Effector memory CD4-positive, alpha-beta T cell (primary cell): ENCODE measurements around the gene ALDH18A1.

ENCODE experiments used
- DNase-seq, 3 donors: peaks; one replicate each; pipeline ENCODE4 v3.0.0-alpha.2; 2020
- H3K27ac ChIP-seq: 2 replicates; pipeline ENCODE4 v1.7.0; 2013; ENCODE audit warnings: mild to moderate bottlenecking, low read length, moderate library complexity; ENCODE audit not compliant: insufficient read depth, poor library complexity, severe bottlenecking
- H3K27me3 ChIP-seq: replicated peaks from 2 replicates; pipeline ENCODE4 v1.7.0; 2013; ENCODE audit warnings: mild to moderate bottlenecking, low read length; ENCODE audit not compliant: insufficient read depth, control insufficient read depth, poor library complexity, severe bottlenecking
- H3K36me3 ChIP-seq: 2 replicates; pipeline ENCODE4 v1.7.0; 2013; ENCODE audit warnings: mild to moderate bottlenecking, low read length, moderate library complexity; ENCODE audit not compliant: control insufficient read depth, insufficient read depth
- H3K4me1 ChIP-seq: 2 replicates; pipeline ENCODE4 v1.7.0; 2013; ENCODE audit warnings: low read length, mild to moderate bottlenecking; ENCODE audit not compliant: control insufficient read depth, insufficient read depth, poor library complexity, severe bottlenecking
- H3K4me3 ChIP-seq: 2 replicates; pipeline ENCODE4 v1.7.0; 2013; ENCODE audit warnings: low read length, low read depth, mild to moderate bottlenecking; ENCODE audit not compliant: insufficient read depth, poor library complexity, severe bottlenecking
- H3K9me3 ChIP-seq: 2 replicates; pipeline ENCODE4 v1.7.0; 2013; ENCODE audit warnings: mild to moderate bottlenecking, low read length, moderate library complexity; ENCODE audit not compliant: control insufficient read depth

The ALDH18A1 gene

DNA sequence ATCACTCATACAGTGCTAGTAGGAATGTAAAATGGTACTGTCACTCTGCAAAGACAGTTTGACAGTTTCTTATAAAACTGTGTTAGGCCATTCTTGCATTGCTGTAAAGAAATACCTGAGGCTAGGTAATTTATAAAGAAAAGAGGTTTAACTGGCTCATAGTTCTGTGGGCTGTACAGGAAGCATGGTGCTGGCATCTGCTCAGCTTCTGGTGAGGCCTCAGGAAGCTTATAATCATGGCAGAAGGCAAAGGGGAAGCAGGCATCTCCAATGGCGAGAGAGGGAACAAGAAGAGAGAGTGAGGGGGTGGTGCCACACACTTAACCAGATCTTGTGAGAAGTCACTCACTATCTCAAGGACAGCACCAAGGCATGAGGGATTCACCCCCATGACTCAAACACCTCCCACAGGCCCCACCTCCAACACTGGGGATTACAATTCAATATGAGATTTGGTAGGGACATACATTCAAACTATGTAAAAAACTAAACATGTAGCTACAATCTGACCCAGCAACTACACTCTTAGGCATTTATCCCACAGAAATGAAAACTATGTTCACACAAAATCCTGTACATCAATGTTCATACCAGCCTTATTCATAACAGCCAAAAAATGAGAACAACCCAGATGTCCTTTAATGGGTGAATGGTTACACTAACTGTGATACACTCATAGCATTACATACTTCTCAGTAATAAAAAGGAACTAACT, 5.0 kb downstream of the ALDH18A1 start:
- H3K4me1 ChIP-seq, result peaks cover 8% of the 10 kb centered on the region
- no peak overlapping the region for H3K4me3 ChIP-seq
- H3K27me3 ChIP-seq, result no peaks in the 10 kb centered on the region
- peaks cover 7% of the 10 kb centered on the region for H3K36me3 ChIP-seq
- no peak for DNase-seq
- H3K9me3 ChIP-seq, result no peaks in the 10 kb centered on the region
- no peak overlapping the region for H3K27ac ChIP-seq

DNA sequence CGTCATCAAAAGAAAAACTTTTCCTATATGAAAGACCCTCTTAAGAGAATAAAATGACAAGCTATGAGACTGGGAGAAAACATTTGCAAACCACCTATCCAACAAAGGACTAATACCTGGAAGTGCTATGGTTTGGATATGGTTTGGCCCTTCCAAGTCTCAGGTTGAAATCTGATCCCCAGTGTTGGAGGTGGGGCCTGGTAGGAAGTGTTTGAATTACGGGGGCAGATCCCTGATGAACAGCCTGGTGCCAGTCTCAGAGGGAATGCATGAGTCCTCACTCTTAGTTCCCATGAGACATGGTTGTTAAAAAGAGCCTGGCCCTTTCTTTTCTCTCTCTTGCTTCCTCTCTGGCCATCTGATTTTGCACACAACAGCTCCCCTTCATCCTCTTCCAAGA, 6.3 kb downstream of the ALDH18A1 start:
- no peak overlapping the region for H3K27ac ChIP-seq
- H3K36me3 ChIP-seq, result peaks cover 17% of the 10 kb centered on the region
- H3K9me3 ChIP-seq, result no peaks in the 10 kb centered on the region
- no peaks in the 10 kb centered on the region for H3K27me3 ChIP-seq
- no peak for DNase-seq
- peaks cover 1% of the 10 kb centered on the region for H3K4me1 ChIP-seq
- no peak overlapping the region for H3K4me3 ChIP-seq

DNA sequence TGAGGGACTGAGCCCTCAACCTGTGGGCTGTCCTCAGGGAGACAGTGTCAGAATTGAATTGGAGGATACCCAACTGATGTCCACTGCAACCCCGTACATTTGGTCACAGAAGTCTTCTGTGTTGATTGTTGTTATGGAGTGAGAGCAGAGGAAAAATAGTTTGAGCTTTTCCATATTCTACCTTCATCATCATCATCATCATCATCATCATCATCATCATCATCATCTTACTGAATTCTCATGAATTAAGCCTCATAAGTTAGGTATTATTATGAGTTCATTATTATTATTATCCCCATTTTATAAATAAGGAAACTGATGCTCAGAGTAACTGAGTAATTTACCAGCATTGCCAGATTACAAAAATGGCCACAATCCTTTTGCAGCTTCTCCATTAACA, 8.4 kb downstream of the ALDH18A1 start:
- DNase-seq, result no peak
- Histone ChIP-seq H3K36me3 (peaks cover 23% of the 10 kb centered on the region), H3K4me3 (no peak overlapping the region), H3K9me3 (no peaks in the 10 kb centered on the region), H3K4me1 (no peaks in the 10 kb centered on the region), H3K27me3 (no peaks in the 10 kb centered on the region), H3K27ac (no peak overlapping the region)

DNA sequence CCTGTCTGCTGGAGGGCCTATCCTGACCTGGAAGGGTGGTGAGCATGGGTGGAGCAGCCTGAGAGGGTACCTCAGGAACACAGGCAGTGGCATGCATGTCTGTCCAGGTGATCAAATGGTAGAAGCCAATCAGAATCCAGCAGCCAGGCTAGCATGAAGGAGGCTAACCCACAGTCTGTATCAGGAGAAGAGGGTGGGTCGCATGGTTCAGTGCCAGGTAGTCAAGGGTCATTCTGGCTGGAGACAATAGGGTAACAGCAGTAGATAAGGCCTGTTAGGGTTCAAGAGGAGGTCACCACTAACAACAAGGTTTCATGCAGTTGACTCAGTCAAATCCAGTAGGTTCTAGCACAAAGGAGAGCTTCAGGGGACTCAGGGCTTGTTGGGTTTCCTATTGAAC, 10.4 kb downstream of the ALDH18A1 start:
- no peaks in the 10 kb centered on the region for H3K4me1 ChIP-seq
- DNase-seq, result no peak
- H3K9me3 ChIP-seq, result no peaks in the 10 kb centered on the region
- no peak overlapping the region for H3K27ac ChIP-seq
- peaks cover 28% of the 10 kb centered on the region for H3K36me3 ChIP-seq
- H3K27me3 ChIP-seq, result no peaks in the 10 kb centered on the region
- H3K4me3 ChIP-seq, result no peak overlapping the region

DNA sequence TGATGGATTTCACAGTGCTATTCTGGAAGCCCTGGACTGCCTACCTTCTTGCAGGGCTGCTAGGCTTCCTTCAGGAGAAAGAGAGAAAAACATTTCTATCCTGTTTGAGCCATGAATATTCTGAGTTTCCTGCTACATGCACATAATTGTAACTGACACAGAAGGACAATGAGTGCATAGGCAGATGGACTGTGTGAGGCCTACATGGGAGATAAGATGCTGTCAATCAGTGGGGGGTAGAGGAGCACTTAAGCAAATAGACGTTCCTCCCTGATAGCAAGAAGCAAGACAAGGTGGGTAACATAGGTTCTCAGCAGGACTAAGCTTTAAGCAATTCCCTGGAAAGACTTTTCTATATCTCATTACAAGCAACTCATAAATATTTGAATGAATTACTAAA, 11.6 kb downstream of the ALDH18A1 start:
- no peak overlapping the region for H3K27ac ChIP-seq
- no peaks in the 10 kb centered on the region for H3K27me3 ChIP-seq
- H3K4me3 ChIP-seq, result no peak overlapping the region
- no peaks in the 10 kb centered on the region for H3K4me1 ChIP-seq
- H3K9me3 ChIP-seq, result no peaks in the 10 kb centered on the region
- peaks cover 35% of the 10 kb centered on the region for H3K36me3 ChIP-seq
- no peak for DNase-seq

DNA sequence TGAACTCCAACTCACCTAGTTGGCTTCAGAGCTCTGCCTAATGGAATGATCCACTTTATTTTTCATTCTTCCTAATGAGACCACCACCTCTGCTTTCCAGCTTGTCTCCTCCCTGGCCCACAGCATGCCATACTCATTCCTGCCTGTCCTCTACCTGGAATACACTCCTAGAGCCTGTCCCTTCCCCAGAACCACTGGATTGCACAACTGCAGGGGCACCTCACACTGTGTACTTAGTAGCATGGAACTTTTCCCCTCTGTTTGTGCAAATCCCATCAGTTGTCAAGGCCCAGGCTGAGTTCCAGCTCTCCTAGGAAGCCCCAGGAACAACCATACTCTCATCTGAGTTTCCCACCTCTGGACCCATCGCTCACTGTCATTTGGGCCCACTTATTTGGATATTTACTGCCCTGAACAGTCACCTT, 15.6 kb downstream of the ALDH18A1 start:
- no peaks in the 10 kb centered on the region for H3K9me3 ChIP-seq
- DNase-seq, result no peak
- H3K27me3 ChIP-seq, result no peaks in the 10 kb centered on the region
- H3K4me3 ChIP-seq, result no peak overlapping the region
- no peaks in the 10 kb centered on the region for H3K4me1 ChIP-seq
- peaks cover 48% of the 10 kb centered on the region for H3K36me3 ChIP-seq
- H3K27ac ChIP-seq, result no peak overlapping the region

DNA sequence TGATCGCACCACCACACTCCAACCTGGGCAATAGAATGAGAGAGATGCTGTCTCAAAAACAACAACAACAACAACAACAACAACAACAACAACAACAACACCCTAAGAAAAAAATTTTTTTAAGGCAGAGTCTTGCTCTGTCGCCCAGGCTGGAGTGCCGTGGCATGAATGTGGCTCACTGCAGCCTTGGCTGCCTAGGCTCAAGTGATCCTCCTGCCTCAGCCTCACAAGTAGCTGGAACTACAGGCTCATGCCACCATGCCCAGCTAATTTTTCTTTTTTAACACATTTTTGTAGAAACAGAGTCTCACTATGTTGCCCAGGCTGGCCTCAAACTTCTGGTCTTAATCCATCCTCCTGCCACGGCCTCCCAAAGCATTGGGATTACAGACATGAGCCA, 18.6 kb downstream of the ALDH18A1 start:
- Histone ChIP-seq H3K9me3 (no peaks in the 10 kb centered on the region), H3K27me3 (no peaks in the 10 kb centered on the region), H3K36me3 (peaks cover 58% of the 10 kb centered on the region), H3K27ac (no peak overlapping the region), H3K4me3 (no peak overlapping the region), H3K4me1 (no peaks in the 10 kb centered on the region)
- DNase-seq, result no peak

DNA sequence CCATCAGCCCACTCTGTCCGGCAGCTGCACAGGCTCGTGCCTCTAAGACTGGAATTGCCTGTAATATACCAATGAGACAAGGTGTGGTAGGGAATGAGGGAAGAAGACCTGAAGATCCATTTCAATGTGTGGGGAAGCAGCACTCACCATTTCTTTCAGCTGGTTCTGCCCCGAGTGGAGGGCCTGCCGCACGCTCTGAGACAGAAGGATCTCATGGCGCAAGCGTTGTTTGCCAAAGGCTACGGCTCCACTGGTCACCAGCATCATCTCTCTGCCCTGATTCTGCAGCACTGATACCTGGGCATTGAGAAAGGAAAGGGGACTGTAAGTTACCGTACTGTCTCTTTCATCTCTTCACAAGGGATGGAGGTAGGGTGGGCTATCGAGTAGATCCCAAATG, 19.4 kb downstream of the ALDH18A1 start:
- H3K4me1 ChIP-seq, result no peaks in the 10 kb centered on the region
- no peaks in the 10 kb centered on the region for H3K27me3 ChIP-seq
- no peak overlapping the region for H3K27ac ChIP-seq
- H3K36me3 ChIP-seq, result peaks cover 58% of the 10 kb centered on the region
- H3K9me3 ChIP-seq, result no peaks in the 10 kb centered on the region
- no peak overlapping the region for H3K4me3 ChIP-seq
- DNase-seq, result no peak

DNA sequence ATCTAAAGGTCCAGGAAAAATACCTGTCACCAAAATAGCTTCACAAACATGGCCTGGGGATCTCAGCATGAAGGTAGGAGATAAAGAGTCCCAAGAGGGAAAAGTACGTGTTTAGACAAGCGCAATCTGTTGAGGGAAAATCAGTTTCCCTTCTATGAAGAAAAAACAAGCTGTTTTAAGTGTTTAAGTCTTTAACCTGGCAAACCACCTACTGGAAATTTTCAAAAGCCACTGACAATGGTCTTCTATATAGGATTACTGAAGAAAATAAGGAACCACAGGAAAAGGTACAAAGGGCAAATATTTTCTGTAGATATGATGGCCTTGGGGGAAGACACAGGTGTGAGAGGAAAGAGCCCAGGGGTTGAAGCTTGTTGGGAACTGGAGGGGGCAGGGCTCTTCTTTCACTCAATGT, 21.2 kb downstream of the ALDH18A1 start:
- no peaks in the 10 kb centered on the region for H3K4me1 ChIP-seq
- no peak overlapping the region for H3K27ac ChIP-seq
- DNase-seq, result no peak
- no peak overlapping the region for H3K4me3 ChIP-seq
- H3K27me3 ChIP-seq, result no peaks in the 10 kb centered on the region
- no peaks in the 10 kb centered on the region for H3K9me3 ChIP-seq
- H3K36me3 ChIP-seq, result peaks cover 58% of the 10 kb centered on the region

DNA sequence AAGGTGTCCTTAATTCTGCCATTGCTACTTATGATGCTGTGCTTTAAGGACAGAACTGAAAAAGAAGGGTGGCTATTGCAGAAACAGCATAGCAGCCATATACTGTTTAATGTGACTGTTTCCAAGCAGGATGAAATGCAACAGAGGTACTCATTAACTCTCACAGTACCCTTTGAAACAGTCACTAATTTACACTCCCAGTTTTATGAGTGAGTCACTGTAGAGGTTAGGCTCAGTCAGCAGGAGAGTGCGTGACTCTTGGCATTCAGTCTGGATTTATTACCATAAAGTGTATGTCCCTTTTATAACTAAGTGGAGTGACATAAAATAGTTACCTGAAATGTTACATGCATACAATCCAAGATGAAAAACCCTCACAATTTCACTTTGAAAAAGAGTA, 27.7 kb downstream of the ALDH18A1 start:
- Histone ChIP-seq H3K36me3 (peaks cover 66% of the 10 kb centered on the region), H3K27ac (no peak overlapping the region), H3K4me1 (no peaks in the 10 kb centered on the region), H3K27me3 (no peaks in the 10 kb centered on the region), H3K4me3 (no peak overlapping the region), H3K9me3 (no peaks in the 10 kb centered on the region)
- DNase-seq, result no peak
